KOPT-K1 (cell line): ENCODE measurements around the gene MGAT5.

ENCODE experiments used
- H3K27ac ChIP-seq: fragments of 200-600 bp; sonication (generic); 2 replicates; pipeline ENCODE4 v1.5.1; 2016; ENCODE audit warnings: antibody characterized with exemption, mild to moderate bottlenecking, low read depth, low read length; ENCODE audit not compliant: poor library complexity, severe bottlenecking
- H3K36me3 ChIP-seq: fragments of 200-600 bp; sonication (generic); 2 replicates; pipeline ENCODE4 v1.5.1; 2017; ENCODE audit warnings: antibody characterized with exemption, mild to moderate bottlenecking, low read length, moderate library complexity; ENCODE audit not compliant: insufficient read depth
- H3K9me3 ChIP-seq: fragments of 200-600 bp; sonication (generic); 2 replicates; pipeline ENCODE4 v1.5.1; 2017; ENCODE audit warnings: antibody characterized with exemption, low read length, mild to moderate bottlenecking; ENCODE audit not compliant: insufficient read depth, poor library complexity, severe bottlenecking

MGAT5 gene

DNA sequence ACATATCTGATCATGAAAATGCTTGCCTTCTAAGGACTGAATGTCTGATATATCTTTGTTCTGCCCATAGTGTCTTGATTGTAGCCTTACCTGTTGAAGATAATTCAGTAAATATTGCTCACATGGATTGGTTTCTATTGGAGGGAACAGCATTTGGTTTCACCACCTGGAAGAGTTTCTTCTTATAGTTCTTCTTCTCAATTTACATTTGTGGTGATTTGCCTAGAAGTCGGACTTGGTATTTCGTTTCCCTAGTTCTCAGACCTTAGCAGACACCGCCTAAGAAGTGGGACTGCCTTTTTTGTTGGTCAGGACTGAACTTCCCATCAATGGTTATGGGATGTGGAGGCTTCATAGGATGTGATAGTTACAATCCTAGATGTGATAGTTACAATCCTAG lies 20.2 kb downstream of the MGAT5 start:
- Histone ChIP-seq H3K27ac (no peak overlapping the region), H3K9me3 (no peaks in the 10 kb centered on the region), H3K36me3 (peaks cover 5% of the 10 kb centered on the region)

DNA sequence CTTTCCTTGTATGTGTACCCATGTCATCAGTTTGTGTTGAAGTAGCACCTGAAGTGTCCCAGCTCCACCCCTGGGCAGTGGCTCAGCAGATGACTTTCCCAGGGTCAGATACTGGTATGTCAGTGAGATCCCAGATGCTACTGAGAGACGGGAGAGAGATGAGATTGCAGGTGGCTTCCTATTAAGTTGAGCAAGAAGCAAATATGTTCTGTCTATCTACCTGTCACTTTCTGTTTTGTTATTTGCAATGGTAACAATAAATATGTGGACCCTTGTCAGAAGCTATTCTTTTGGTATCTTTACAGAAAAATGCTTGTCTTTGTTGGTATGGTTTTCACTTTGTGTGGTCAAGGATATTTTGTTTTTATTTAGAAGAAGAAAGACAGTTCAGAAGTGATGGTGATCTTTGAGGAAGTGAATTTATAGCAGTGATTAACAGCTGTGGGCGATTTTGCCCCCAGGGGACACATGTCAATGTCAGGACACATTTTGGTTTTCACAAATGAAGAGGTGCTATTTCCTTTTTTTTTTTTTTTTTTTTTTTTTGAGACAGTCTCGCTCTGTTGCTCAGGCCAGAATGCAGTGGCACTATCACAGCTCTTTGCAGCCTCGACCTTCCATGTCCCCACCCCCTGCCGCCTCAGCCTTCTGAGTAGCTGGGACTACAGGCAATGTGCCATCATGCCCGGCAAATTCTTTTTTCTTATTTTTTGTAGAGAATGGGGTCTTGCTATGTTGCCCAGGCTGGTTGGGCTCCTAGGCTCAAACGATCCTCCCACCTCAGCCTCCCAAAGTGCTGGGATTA lies 21.4 kb downstream of the MGAT5 start:
- H3K36me3 ChIP-seq, result peaks cover 5% of the 10 kb centered on the region
- H3K9me3 ChIP-seq, result no peaks in the 10 kb centered on the region
- H3K27ac ChIP-seq, result no peak overlapping the region

DNA sequence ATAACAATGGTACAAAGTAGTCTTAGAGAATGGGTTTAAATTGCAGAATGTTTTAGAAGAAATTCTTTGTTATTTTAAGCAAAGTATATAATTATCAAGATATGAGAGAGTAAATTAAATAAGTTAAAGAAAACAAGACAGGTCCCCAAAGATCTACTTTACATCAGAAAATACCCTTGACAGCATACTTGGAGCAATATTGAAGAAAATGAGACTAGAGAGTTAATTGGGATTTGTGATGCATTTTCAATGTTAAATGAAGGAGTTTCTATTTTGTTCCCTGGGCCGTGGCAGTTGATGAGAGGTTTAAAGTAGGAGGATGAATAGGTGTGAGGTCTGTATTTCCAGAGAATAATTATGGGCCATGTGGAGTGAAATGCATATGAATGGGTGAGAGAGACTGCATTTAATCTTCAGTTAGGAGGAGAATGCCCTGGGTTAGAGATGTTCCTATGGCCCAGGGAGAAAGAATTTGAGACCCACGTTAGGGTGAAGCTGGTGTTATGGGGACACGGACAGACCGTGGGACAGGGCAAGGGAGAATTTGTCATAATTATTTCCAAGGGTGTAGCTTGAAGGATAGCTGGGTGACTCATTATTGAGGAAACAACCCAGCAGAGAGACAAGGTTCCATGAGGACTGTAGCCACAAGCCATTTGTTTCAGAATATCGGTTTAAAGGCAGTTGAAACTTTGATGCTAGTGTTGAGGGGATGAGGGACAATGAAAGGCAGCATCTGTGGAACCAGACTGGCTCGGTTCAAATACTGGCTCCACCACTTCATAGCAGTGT lies 22.7 kb downstream of the MGAT5 start:
- Histone ChIP-seq H3K36me3 (no peaks in the 10 kb centered on the region), H3K9me3 (no peaks in the 10 kb centered on the region), H3K27ac (no peak overlapping the region)

DNA sequence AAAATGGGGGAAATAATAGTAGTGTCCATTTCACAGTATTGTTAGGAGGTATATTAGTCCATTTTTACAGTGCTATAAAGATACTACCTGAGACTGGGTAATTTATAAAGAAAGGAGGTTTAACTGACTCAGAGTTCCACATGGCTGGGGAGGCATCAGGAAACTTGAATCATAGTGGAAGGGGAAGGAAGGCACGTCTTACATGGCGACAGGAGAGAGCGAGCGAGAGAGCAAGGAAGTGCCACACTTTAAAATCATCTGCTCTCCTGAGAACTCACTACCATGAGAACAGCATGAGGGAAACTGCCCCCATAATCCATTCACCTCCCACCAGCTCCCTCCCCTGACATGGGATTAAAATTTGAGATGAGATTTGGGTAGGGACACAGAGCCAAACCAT lies 23.4 kb downstream of the MGAT5 start:
- H3K36me3 ChIP-seq, result no peaks in the 10 kb centered on the region
- H3K27ac ChIP-seq, result no peak overlapping the region
- H3K9me3 ChIP-seq, result no peaks in the 10 kb centered on the region

DNA sequence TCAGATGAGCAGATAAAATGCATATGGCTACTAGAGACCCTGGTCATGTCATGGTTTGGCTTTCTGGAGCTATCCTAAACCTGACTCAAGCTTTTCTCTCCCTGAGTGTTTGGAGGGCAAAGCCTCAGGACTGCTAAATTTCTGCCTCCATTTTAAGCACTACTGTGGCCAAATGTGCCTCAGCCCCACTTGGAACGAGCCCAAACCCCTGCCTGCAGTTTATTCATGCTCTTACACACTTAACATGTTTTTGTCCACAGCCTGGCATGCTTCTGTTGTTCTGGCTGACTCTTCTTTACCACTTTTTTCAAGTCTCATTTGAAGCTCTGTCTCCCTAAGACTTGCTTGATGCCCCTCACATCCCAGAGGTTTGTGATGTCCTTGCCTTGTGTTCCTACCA lies 24.7 kb downstream of the MGAT5 start:
- no peak overlapping the region for H3K27ac ChIP-seq
- no peaks in the 10 kb centered on the region for H3K9me3 ChIP-seq
- H3K36me3 ChIP-seq, result no peaks in the 10 kb centered on the region

DNA sequence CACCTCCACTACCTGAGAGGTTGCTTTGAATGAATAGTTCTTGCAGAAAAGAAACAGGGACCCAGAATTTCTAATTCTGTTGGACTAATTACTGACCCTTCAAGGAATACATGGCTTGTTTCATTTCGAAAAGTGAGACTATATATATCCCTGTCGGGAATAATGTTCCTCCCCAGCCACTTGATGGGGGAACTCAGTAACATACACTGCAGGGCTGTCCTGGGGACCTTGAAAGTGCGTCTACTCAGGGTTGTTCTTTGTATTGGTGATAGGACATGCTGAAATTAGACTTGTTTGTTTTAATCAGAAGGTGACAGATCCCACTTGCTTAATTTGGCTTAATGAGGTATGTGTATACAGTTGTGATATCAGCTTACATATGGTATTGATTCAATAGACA lies 25.5 kb downstream of the MGAT5 start:
- no peaks in the 10 kb centered on the region for H3K36me3 ChIP-seq
- H3K27ac ChIP-seq, result no peak overlapping the region
- no peaks in the 10 kb centered on the region for H3K9me3 ChIP-seq

DNA sequence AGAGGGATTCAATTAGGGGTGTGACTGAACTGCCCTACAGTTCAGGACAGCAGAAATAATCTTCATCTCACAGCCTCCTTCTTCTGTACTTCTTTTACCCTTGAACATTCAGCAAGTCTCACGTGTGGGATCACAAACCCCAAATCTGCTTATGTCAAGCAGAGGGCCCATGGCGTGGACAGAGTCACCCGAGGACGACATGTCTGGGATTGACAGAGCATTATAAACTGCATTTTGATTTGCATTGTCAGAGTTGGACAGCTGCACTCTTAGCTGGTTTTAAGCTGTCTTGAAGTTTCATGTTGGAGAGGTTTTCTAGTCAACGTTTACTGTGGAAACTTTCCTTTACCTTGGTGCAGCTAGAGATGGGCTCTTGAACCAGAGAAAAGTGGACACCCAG lies 26.4 kb downstream of the MGAT5 start:
- Histone ChIP-seq H3K27ac (no peak overlapping the region), H3K36me3 (no peaks in the 10 kb centered on the region), H3K9me3 (no peaks in the 10 kb centered on the region)

DNA sequence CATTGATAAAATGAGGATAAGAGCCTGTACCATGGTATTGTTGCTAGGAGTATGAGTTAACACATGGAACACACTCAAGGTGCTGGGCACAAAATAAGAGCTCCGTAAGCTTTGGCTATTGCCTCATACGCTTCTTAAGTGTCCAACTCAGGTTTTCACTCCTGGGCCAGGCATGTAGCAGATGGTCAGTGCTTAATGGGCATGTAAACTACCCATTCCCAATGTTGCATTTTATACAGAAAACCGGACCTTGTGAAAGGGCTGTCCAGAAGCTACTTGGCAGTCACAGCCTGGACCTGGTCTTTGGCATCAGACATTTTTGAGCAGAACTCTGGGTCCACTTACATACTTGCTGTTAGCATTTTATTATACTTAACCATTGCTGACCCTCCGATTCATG lies 26.9 kb downstream of the MGAT5 start:
- Histone ChIP-seq H3K27ac (no peak overlapping the region), H3K36me3 (no peaks in the 10 kb centered on the region), H3K9me3 (no peaks in the 10 kb centered on the region)

DNA sequence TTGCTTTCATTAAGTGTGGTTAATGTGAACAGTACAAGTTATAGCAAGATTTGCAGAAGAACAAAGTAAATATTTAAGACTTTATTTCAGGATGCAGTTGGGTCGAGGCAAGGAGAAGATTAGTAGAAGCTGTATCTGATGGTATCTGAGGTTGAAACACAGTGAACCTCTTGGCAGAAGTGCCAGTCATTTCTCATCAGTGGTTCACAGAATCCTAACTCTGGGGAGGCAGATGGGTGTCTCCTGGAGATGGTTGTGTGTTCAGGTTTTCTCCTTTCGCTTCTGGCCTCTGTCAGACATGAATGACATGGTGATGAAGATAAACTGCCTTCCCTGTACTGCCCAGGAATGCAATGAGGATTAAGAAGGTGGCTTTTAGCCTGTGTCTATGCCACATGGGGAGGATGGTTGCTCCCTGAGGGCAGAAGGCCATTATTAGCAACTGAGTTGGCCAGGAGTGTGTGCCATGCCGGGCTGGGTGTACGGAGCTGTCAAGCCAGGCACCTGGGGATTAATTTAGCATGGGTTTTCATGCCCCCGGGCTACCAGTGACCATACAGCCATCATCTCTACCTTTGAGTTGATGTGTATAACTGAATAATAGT lies 28.0 kb downstream of the MGAT5 start:
- Histone ChIP-seq H3K36me3 (no peaks in the 10 kb centered on the region), H3K9me3 (no peaks in the 10 kb centered on the region), H3K27ac (peak overlapping the region; percentile 55)

DNA sequence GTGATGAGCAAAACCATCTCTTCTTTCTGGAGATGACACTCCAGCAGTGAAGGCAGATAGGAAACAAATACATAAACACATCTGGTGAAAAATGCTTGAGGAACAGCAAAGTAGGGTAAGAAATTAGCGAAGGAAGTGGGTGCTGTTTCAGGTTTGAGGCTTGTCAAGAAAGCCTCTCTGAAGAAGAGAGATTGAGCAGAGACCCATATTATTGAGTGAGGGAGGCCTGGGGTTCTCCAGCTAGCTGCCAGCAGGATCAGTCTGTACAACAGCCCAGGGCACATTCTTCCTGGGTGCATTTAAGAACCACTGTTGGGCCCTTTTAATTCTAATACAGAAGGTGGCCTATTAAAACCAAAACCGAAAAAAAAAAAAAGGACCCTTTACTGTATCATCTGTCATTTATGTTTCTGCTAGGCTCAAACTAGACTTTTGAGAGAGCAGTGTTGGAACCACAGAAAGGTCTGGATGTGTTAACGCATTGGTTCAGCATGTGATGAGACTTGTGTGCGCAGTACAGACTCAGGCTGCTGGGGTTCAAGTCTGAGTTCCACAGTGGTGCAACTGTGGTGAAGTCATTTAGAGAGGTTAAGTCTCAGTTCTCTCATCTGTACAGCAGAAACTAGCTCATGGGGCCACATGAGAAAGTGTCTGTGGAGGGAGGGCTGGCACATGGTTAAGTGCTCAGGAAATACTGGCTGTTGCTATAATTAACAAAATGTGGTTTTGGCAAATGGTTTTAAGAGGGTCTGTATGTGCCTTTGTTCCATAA lies 28.9 kb downstream of the MGAT5 start:
- Histone ChIP-seq H3K9me3 (no peaks in the 10 kb centered on the region), H3K27ac (peak overlapping the region; percentile 55), H3K36me3 (no peaks in the 10 kb centered on the region)

DNA sequence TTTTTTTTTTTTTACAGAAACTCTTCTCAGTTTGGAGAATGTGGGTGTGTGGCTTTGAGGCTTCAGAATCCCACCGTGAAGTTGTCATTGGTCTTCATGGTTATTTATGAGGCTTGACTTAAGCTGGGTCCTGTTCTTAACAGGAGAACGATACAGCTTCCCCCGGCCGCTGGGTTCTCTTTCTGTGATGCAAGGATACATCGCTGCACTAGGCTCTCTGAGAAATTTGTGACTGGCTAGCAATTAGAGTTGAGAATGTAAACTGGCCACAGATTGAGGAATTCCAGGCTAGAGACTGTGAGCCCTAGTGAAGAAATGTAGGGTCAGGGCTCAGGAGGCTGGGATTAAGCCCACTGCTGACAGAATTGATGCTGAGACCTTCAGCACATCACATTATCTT lies 29.8 kb downstream of the MGAT5 start:
- Histone ChIP-seq H3K27ac (peak overlapping the region; percentile 55), H3K36me3 (no peaks in the 10 kb centered on the region), H3K9me3 (no peaks in the 10 kb centered on the region)

DNA sequence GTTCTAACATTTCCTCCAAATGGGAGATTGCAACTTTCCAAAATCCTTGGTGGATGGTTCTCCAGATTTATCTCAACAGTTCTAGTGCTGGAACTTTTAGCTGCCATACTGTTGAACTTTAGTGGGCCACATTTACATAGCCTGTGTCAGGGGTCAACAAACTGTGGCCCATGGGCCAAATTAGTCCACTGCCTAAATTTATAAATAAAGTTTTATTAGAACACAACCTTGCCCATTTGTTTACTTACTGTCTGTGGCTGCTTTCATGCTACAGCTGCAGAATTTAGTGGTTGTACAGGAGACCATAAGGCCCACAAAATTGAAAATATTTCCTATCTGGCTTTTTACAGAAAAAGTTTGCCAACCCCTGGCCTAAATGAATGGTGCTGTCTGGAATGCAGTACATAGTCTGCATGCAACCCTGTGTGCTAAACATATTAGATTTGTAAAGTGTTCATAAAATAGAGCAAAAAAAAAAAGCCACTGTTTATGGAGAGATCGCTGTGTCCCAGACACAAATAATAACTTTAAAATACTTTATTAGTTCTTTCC lies 30.3 kb downstream of the MGAT5 start:
- no peaks in the 10 kb centered on the region for H3K9me3 ChIP-seq
- no peaks in the 10 kb centered on the region for H3K36me3 ChIP-seq
- H3K27ac ChIP-seq, result peak overlapping the region; percentile 55

DNA sequence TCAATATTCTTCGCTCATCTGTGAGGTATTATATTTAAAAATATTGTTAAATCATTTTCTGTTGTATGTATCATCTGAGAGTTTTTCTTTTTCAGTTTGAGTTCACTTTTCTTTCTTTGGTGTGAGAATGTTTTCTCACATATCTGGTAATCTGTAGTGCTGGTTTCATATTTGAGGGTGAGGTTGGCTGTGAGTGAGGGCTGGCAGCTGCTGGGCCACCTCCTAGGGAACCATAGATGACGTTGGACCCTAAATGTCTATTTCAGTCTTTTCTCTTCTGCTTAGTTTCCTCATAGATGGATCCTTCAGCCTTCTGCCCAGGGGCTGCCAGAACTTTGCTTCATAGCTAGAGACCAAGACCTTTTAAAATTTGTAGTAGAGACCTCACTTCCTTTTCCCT lies 33.5 kb downstream of the MGAT5 start:
- no peaks in the 10 kb centered on the region for H3K9me3 ChIP-seq
- H3K36me3 ChIP-seq, result no peaks in the 10 kb centered on the region
- H3K27ac ChIP-seq, result peak overlapping the region; percentile 79

DNA sequence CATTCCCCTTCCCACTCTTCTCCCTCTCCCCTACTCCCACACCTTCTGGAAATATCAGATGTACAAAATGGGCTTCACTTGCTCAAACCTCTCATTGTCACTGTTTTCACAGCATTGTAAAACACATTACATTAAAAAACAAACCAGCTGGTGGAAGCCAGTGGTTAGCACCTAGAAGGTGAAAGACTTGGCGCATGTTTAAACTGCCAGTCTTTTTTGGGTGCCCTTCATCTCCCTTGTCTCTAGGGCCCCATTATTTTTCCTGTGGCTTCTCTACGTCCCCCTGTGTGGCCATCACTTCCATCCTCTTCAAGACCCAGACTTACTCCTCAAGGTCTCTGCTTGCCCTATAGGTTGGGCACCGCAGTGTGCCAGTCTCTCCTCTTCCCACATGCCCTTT lies 34.9 kb downstream of the MGAT5 start:
- Histone ChIP-seq H3K9me3 (no peaks in the 10 kb centered on the region), H3K27ac (peak overlapping the region; percentile 79), H3K36me3 (no peaks in the 10 kb centered on the region)

DNA sequence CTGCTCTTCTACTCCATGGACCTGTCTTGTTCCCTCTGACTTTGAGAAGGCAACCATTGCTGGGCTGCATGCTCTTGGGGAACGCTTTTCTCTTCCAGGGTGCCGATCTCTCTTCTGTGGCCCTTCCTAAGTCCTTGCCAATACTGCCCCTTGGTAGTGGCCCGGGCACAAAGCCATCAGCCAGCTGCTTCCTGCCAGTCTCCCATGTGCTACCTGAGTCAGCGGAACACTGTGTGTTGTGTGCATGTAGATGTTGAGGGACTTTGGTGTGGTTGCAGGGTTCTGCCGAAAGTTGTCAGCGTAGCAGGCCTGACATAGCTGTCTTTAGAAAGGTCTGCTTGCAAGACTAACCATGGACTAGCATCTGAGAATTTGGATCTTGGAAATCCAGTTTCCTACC lies 35.4 kb downstream of the MGAT5 start:
- no peaks in the 10 kb centered on the region for H3K36me3 ChIP-seq
- H3K27ac ChIP-seq, result peak overlapping the region; percentile 79
- H3K9me3 ChIP-seq, result no peaks in the 10 kb centered on the region
